GM11168 (cell line): ENCODE results near the gene NDUFV2.
"Not testable (repeated sequence)": the region's sequence is repeated elsewhere in the genome, so short reads cannot be mapped to it uniquely, and the experiment has no call there.

ENCODE experiments used
- in situ Hi-C: fragments of 300-500 bp; cut with MboI; formaldehyde crosslinking; loops from one replicate; pipeline ENCODE4 v1.12.0; 2022; ENCODE audit warnings: low sequenced_read_pairs; ENCODE audit not compliant: unreplicated experiment

The NDUFV2 gene

GRCh38 chr18:9146224-9146623 is 43.7 kb downstream of the NDUFV2 start:
- in situ Hi-C loops, result no loop called here

DNA sequence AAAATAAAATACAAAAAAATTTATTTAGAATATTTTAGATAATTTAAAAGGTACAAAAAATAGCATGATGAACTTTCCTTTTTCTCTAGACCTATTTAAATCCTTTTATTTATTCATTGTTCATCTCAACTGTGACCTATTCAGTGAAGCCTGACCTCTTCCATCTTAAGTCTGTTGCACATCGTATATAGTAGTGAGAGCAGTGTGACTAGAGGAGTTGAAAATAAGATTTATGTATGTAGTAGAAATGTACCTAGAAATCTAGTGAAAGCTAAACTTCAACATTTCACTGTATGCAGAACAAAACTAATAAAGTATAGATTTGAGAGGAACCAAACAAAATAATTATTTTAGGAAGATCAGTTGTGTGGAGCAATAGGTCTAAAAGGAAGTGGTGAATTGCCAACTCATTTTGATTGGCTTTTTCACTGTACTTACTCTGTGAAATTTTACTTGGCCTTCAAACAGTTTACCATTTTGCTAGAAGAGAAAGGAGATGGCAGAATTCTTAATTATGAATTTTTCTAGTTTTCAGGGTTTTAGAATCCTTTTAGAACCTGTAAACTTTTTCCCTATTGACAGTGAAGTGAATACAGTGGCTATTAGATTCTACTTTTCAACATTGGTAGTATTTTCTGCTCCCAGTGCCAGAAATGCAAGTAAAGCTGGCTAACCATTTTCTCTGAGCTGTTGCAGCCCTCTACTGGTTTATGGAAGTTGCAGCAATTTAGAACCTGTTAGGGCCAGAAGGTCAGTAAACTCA is 45.1 kb downstream of the NDUFV2 start:
- in situ Hi-C loops, result no loop called here

DNA sequence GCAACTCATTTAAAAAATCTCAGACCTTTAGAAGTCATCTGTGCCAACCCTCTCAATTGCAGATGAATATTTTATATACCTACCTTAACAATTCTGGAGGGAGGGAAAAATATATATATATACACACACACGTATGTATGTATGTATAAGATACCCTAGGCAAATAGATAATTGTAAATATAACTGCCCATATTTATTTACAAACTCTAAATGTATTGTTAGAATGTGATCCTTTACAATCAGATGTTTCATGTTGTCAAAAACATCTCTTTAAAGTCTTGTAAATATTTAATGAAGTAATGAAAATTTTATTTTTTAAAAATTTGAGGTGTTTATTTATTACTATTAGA is 45.7 kb downstream of the NDUFV2 start:
- in situ Hi-C loops, result no loop called here

GRCh38 chr18:9150121-9150520 is 47.6 kb downstream of the NDUFV2 start:
- in situ Hi-C loops, result no loop called here

DNA sequence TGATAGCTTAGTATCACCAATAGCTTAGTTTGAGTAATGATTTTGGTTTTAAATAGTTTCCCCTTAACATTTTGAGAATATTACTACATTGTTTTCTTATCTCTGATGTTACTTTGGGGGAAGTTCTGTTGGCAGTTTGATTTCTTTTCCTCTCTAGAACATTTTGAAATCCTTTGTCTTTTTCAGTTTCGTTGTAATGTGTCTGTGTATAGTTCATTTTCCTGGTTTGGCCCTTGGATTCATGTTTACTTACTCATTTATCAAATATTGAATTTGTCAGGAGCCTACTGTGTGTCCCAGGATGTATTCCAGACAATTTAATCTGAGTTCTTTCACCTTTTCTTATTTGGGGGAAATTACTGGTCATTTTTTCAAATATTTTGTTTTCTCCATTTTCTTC is 50.8 kb downstream of the NDUFV2 start:
- in situ Hi-C loops, result no loop called here

- in situ Hi-C loops, result no loop called here
Measured at GRCh38 chr18:9156604-9157249, 54.2 kb downstream of the NDUFV2 start.

- in situ Hi-C loops, result no loop called here
Measured at GRCh38 chr18:9157806-9158205, 55.3 kb downstream of the NDUFV2 start.

DNA sequence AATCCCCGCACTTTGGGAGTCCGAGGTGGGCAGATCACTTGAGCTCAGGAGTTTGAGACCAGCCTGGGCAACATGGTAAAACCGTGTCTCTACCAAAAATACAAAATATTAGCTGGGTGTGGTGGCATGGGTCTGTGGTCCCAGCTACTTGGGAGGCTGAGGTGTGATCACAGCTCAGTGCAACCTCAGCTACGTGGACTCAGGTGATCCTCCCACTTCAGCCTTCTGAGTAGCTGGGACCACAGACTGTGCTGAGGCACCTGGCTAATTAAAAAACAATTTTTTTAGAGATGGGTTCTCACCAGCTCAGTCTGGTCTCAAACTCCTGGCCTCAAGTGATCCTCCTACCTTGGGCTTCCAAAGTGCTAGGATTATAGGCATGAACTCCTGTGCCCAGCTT is 57.5 kb downstream of the NDUFV2 start:
- in situ Hi-C loops, result no loop called here

DNA sequence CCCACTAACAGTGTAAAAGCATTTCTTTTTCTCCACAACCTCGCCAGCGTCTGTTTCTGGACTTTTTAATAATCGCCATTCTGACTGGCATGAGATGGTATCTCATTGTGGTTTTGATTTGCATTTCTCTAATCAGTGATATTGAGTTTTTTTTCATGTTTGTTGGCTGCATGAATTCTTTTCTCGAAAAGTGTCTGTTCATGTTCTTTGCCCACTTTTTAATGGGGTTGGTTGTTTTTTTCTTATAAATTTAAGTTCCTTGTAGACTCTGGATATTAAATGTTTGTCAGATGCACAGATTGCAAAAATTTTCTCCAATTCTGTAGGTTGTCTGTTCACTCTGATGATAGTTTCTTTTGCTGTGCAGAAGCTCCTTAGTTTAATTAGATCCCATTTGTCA is 60.2 kb downstream of the NDUFV2 start:
- in situ Hi-C loops, result not testable (repeated sequence)

- in situ Hi-C loops, result not testable (repeated sequence)
Measured at GRCh38 chr18:9164149-9164548, 61.6 kb downstream of the NDUFV2 start.

DNA sequence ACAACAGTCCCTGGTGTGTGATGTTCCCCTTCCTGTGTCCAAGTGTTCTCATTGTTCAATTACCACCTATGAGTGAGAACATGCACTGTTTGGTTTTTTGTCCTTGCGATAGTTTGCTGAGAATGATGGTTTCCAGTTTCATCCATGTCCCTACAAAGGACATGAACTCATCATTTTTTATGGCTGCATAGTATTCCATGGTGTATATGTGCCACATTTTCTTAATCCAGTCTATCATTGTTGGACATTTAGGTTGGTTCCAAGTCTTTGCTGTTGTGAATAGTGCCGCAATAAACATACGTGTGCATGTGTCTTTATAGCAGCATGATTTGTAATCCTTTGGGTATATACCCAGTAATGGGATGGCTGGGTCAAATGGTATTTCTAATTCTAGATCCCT is 63.4 kb downstream of the NDUFV2 start:
- in situ Hi-C loops, result not testable (repeated sequence)

GRCh38 chr18:9169515-9169914 is 67.0 kb downstream of the NDUFV2 start:
- in situ Hi-C loops, result not testable (repeated sequence)

DNA sequence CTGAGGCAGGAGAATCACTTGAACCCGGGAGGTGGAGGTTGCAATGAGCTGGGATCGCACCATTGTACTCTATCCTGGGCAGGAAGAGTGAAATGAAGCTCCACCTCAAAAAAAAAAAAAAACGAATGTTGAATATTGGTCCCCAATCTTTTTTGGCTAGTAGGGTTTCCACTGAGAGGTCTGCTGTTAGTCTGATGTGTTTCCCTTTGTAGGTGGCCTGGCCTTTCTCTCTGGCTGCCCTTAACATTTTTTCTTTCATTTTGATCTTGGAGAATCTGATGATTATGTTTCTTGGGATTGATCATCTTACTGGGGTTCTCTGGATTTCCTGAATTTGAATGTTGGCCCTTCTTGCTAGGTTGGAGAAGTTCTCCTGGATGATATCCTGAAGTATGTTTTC is 69.4 kb downstream of the NDUFV2 start:
- in situ Hi-C loops, result not testable (repeated sequence)

GRCh38 chr18:9172506-9173127 is 70.1 kb downstream of the NDUFV2 start:
- in situ Hi-C loops, result no loop called here

GRCh38 chr18:9173770-9174233 is 71.3 kb downstream of the NDUFV2 start:
- in situ Hi-C loops, result no loop called here

DNA sequence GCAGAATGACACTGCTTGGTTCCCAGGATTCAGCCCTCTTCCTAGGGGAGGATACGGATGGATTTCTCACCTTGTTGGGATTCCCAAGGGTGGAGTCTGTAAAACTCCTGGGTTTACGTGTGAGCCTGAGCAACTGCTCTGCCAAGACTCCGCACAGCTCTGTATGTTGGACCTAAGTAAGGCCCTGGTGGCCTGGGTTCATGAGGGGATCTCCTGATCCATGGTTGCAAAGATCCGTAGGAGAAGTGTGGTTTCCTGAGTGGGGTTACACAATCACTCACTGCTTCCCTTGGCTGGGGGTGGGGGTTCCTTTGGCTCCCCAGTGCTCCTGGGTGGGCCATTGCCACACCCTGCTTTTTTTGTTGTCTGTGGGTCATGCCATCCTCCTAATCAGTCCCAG is 71.8 kb downstream of the NDUFV2 start:
- in situ Hi-C loops, result no loop called here

- in situ Hi-C loops, result no loop called here
Measured at GRCh38 chr18:9175115-9175514, 72.6 kb downstream of the NDUFV2 start.

GRCh38 chr18:9177031-9177430 is 74.5 kb downstream of the NDUFV2 start:
- in situ Hi-C loops, result no loop called here

GRCh38 chr18:9177466-9177865 is 75.0 kb downstream of the NDUFV2 start:
- in situ Hi-C loops, result no loop called here

GRCh38 chr18:9178557-9178956 is 76.1 kb downstream of the NDUFV2 start:
- in situ Hi-C loops, result no loop called here

GRCh38 chr18:9181275-9181674 is 78.8 kb downstream of the NDUFV2 start:
- in situ Hi-C loops, result no loop called here
